Astrocyte (in vitro differentiated cells and primary cell): ENCODE results near the gene DHX35. TPM values are rescaled to one million over a fixed set of nuclear protein-coding genes. Genes with fewer than 3 reads are reported as not detected.

Experiments
- DNase-seq: peaks from one replicate; pipeline ENCODE4 v3.0.0-alpha.2; 2010; ENCODE audit warnings: low read depth
- FAIRE-seq: peaks from 2 replicates; lab custom pipeline; 2011; peaks lifted over from hg19 to GRCh38; lab: Jason Lieb, UNC
- H2AFZ ChIP-seq: 2 replicates; pipeline ENCODE4 v1.6.0; 2012; ENCODE audit warnings: low read depth, low read length, inconsistent platforms
- H3K27ac ChIP-seq: 2 replicates; pipeline ENCODE4 v1.5.1; 2011; ENCODE audit warnings: low read depth, low read length, inconsistent platforms
- H3K27me3 ChIP-seq: 2 replicates; pipeline ENCODE4 v1.6.0; 2011; ENCODE audit warnings: low read length, inconsistent platforms; ENCODE audit not compliant: insufficient read depth
- H3K36me3 ChIP-seq: 2 replicates; pipeline ENCODE4 v1.5.1; 2011; ENCODE audit warnings: low read length, inconsistent platforms; ENCODE audit not compliant: insufficient read depth
- H3K4me1 ChIP-seq: 2 replicates; pipeline ENCODE4 v1.5.1; 2011; ENCODE audit warnings: low read length, inconsistent platforms; ENCODE audit not compliant: insufficient read depth
- H3K4me2 ChIP-seq: 2 replicates; pipeline ENCODE4 v1.6.0; 2012; ENCODE audit warnings: low read length, inconsistent platforms
- H3K4me3 ChIP-seq: 2 replicates; pipeline ENCODE4 v1.5.1; 2011; ENCODE audit warnings: low read depth, mild to moderate bottlenecking, low read length, inconsistent platforms; ENCODE audit not compliant: insufficient read depth
- H3K79me2 ChIP-seq: 2 replicates; pipeline ENCODE4 v1.6.0; 2012; ENCODE audit warnings: mild to moderate bottlenecking, low read length, inconsistent platforms; ENCODE audit not compliant: insufficient read depth
- H3K9ac ChIP-seq: 2 replicates; pipeline ENCODE4 v1.6.0; 2012; ENCODE audit warnings: mild to moderate bottlenecking, low read length, inconsistent platforms
- H3K9me3 ChIP-seq: 2 replicates; pipeline ENCODE4 v1.5.1; 2012; ENCODE audit warnings: low read depth, mild to moderate bottlenecking, low read length, inconsistent platforms; ENCODE audit not compliant: insufficient read depth
- H4K20me1 ChIP-seq: 2 replicates; pipeline ENCODE4 v1.6.0; 2012; ENCODE audit warnings: low read length, inconsistent platforms; ENCODE audit not compliant: insufficient read depth
- H3K27ac Mint-ChIP-seq: one replicate; pipeline ENCODE4 v1.8.0; 2021; ENCODE audit warnings: mild to moderate bottlenecking, mixed read lengths; ENCODE audit not compliant: unreplicated experiment
- H3K27me3 Mint-ChIP-seq: one replicate; pipeline ENCODE4 v1.8.0; 2021; ENCODE audit warnings: low read depth, mixed read lengths; ENCODE audit not compliant: unreplicated experiment
- H3K36me3 Mint-ChIP-seq: one replicate; pipeline ENCODE4 v1.8.0; 2021; ENCODE audit warnings: low read depth, mixed read lengths; ENCODE audit not compliant: unreplicated experiment
- H3K4me1 Mint-ChIP-seq: one replicate; pipeline ENCODE4 v1.8.0; 2021; ENCODE audit warnings: low read depth, mixed read lengths; ENCODE audit not compliant: unreplicated experiment
- H3K4me3 Mint-ChIP-seq: one replicate; pipeline ENCODE4 v1.8.0; 2021; ENCODE audit warnings: mild to moderate bottlenecking, moderate library complexity, mixed read lengths; ENCODE audit not compliant: unreplicated experiment
- H3K9me3 Mint-ChIP-seq: one replicate; pipeline ENCODE4 v1.8.0; 2021; ENCODE audit warnings: mild to moderate bottlenecking, mixed read lengths; ENCODE audit not compliant: unreplicated experiment
- EZH2 ChIP-seq: IDR thresholded peaks from 2 replicates; pipeline ENCODE4 v1.6.1; 2012; ENCODE audit warnings: mild to moderate bottlenecking, low read length, inconsistent platforms; ENCODE audit not compliant: insufficient read depth
- total RNA-seq: library from RNA; stranded (reverse); gene quantifications from 2 replicates; pipeline ENCODE4 v1.2.1, GENCODE V29; 2021
- TF ChIP-seq, protein P1 (sequence below): IDR thresholded peaks from 2 replicates; pipeline ENCODE4 v1.5.1; 2011; ENCODE audit warnings: low read depth, mild to moderate bottlenecking, inconsistent platforms, low read length, moderate library complexity; ENCODE audit not compliant: insufficient read depth

The DHX35 gene
- total RNA-seq, 1 donor from 2014 or later, result 7.8 TPM

DNA sequence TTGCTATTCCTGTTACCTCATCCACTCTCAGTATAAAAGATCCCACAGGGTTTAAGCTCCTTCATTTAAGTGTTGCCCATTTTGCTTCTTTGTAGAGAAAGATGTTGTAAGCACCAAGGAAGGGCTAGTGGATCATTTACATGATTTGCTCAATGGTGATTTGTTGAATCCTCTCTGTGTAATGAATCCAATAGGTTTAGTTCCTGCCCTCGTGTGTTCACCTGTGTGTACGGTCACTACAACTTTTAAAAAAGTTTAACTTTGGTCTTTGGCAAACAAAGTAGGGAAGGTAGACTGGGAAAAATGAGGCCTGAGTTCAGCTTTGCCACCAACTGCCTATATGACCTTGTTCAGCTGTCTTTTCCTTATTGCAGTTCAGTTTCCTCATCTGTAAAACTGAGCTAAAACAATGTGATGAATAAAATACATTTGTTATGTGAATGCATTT is 51.5 kb downstream of the DHX35 start:
- no peak for TF ChIP-seq EZH2
- TF ChIP-seq, protein P1, sequence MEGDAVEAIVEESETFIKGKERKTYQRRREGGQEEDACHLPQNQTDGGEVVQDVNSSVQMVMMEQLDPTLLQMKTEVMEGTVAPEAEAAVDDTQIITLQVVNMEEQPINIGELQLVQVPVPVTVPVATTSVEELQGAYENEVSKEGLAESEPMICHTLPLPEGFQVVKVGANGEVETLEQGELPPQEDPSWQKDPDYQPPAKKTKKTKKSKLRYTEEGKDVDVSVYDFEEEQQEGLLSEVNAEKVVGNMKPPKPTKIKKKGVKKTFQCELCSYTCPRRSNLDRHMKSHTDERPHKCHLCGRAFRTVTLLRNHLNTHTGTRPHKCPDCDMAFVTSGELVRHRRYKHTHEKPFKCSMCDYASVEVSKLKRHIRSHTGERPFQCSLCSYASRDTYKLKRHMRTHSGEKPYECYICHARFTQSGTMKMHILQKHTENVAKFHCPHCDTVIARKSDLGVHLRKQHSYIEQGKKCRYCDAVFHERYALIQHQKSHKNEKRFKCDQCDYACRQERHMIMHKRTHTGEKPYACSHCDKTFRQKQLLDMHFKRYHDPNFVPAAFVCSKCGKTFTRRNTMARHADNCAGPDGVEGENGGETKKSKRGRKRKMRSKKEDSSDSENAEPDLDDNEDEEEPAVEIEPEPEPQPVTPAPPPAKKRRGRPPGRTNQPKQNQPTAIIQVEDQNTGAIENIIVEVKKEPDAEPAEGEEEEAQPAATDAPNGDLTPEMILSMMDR, result no peak
- no peaks in the 10 kb centered on the region for H3K79me2 ChIP-seq
- Mint-ChIP-seq H3K9me3 (no peaks in the 10 kb centered on the region), H3K36me3 (peaks cover 21% of the 10 kb centered on the region), H3K27me3 (no peaks in the 10 kb centered on the region), H3K4me1 (peaks cover 3% of the 10 kb centered on the region), H3K27ac (no peak overlapping the region), H3K4me3 (no peak overlapping the region)
- H3K27ac ChIP-seq, result no peak overlapping the region
- H2AFZ ChIP-seq, result no peak overlapping the region
- H3K27me3 ChIP-seq, result no peaks in the 10 kb centered on the region
- no peak overlapping the region for H3K9ac ChIP-seq
- no peak overlapping the region for H3K4me3 ChIP-seq
- peaks cover 3% of the 10 kb centered on the region for H3K9me3 ChIP-seq
- FAIRE-seq, result no peak
- peaks cover 4% of the 10 kb centered on the region for H4K20me1 ChIP-seq
- no peak overlapping the region for H3K4me2 ChIP-seq
- no peak for DNase-seq
- H3K36me3 ChIP-seq, result peaks cover 20% of the 10 kb centered on the region
- no peaks in the 10 kb centered on the region for H3K4me1 ChIP-seq

DNA sequence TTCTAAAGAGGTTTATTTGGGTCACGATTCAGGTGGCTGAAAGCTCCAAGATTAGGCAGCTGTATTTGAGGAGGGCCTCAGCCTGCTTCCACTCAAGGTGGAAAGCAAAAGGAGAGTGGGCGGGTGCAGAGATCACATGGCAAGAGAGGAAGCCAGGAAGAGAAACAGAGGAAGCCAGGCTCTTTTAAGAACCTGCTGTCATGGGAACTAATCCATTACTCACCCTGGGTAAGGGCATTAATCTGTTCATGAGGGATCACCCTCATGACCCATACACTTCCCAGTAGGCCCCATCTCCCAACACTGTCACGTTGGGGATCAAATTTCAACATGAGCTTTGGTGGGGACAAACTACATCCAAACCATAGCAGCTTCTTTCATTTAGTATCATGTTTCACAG is 53.9 kb downstream of the DHX35 start:
- no peak overlapping the region for H3K27ac Mint-ChIP-seq

DNA sequence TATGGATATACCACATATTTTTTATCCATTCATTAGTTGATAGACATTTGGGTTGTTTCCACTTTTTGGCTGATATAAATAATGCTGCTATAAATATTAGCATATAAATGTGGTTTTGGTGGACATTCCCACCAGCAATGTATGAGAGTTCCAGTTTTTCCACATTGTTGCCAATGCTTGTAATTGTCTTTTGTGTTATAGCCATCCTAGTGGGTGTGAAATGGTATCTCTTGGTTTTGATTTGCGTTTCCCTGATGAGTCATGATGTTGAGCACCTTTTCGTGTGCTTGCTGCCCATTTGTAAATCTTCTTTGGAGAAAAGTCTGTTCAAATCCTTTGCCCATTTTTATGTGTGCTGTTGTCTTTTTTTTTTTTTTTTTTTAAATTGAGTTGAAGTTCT is 54.4 kb downstream of the DHX35 start:
- Histone ChIP-seq H3K4me1 (no peaks in the 10 kb centered on the region), H3K79me2 (no peaks in the 10 kb centered on the region), H2AFZ (no peak overlapping the region), H4K20me1 (no peaks in the 10 kb centered on the region), H3K27me3 (no peaks in the 10 kb centered on the region), H3K36me3 (peaks cover 11% of the 10 kb centered on the region), H3K4me3 (no peak overlapping the region), H3K4me2 (no peak overlapping the region), H3K9me3 (peaks cover 3% of the 10 kb centered on the region), H3K27ac (no peak overlapping the region), H3K9ac (no peak overlapping the region)
- peaks cover 3% of the 10 kb centered on the region for H3K4me1 Mint-ChIP-seq
- DNase-seq, result no peak
- FAIRE-seq, result no peak
- H3K27ac Mint-ChIP-seq, result no peak overlapping the region
- H3K9me3 Mint-ChIP-seq, result no peaks in the 10 kb centered on the region
- H3K27me3 Mint-ChIP-seq, result no peaks in the 10 kb centered on the region
- H3K4me3 Mint-ChIP-seq, result no peak overlapping the region
- no peak for TF ChIP-seq EZH2
- TF ChIP-seq, protein P1, result no peak
- peaks cover 21% of the 10 kb centered on the region for H3K36me3 Mint-ChIP-seq

More for the DNA sequence above, 53.9 kb downstream of the DHX35 start:
- no peaks in the 10 kb centered on the region for H3K27me3 ChIP-seq
- Mint-ChIP-seq H3K27me3 (no peaks in the 10 kb centered on the region), H3K36me3 (peaks cover 21% of the 10 kb centered on the region), H3K4me1 (peaks cover 3% of the 10 kb centered on the region), H3K9me3 (no peaks in the 10 kb centered on the region), H3K4me3 (no peak overlapping the region)
- H3K27ac ChIP-seq, result no peak overlapping the region
- FAIRE-seq (no peak), DNase-seq (no peak)
- H3K79me2 ChIP-seq, result no peaks in the 10 kb centered on the region
- H3K9me3 ChIP-seq, result peaks cover 3% of the 10 kb centered on the region
- peaks cover 11% of the 10 kb centered on the region for H3K36me3 ChIP-seq
- no peaks in the 10 kb centered on the region for H3K4me1 ChIP-seq
- no peak overlapping the region for H3K9ac ChIP-seq
- no peak overlapping the region for H3K4me2 ChIP-seq
- H3K4me3 ChIP-seq, result no peak overlapping the region
- TF ChIP-seq, protein P1, result no peak
- no peak for TF ChIP-seq EZH2
- no peak overlapping the region for H2AFZ ChIP-seq
- H4K20me1 ChIP-seq, result no peaks in the 10 kb centered on the region
